ENCODE results near the gene RUSC1. TPM values are rescaled to one million over a fixed set of nuclear protein-coding genes. Genes with fewer than 3 reads are reported as not detected.

The RUSC1 gene
- 10 to 100 TPM; 23.2 to 25.4 TPM for total RNA-seq

- POLR2A ChIA-PET = interaction anchor here (1.0 to 1.9 kb wide), 4 partner anchors 9 to 70 kb away, joined by 3 to 4 read pairs (median 3); partner anchors contain the start of gene FDPS
- intact Hi-C loops (cut with micrococcal nuclease) = loop anchor here (5.0 to 10.0 kb wide), 2 partner anchors 129 to 274 kb away; no protein-coding TSS in a partner anchor
- H3K27ac Mint-ChIP-seq = peak within 1 kb of the TSS; percentile 11
- H3K4me1 Mint-ChIP-seq (ENCODE audit: low read depth) = peaks cover 29% of the 10 kb centered on the region
- H3K9me3 Mint-ChIP-seq = no peaks in the 10 kb centered on the region
- peak within 1 kb of the TSS; percentile 56 for H3K4me3 Mint-ChIP-seq
- peak; percentile 82 for DNase-seq
- CTCF ChIA-PET = interaction anchor here (0.6 to 6.3 kb wide), 4 partner anchors 21 to 114 kb away, joined by 3 to 188 read pairs (median 3); partner anchors contain the start of gene ENTREP3
- peaks cover 33% of the 10 kb centered on the region for H3K36me3 Mint-ChIP-seq
- H3K27me3 Mint-ChIP-seq = no peaks in the 10 kb centered on the region
Measured at GRCh38 chr1:155320661-155321617, at the start of gene RUSC1. RUSC1 (plus strand) TSS chr1:155320894; CDS start chr1:155321774, 880 bp downstream.

GRCh38 chr1:155272466-155273342 lies 48.0 kb upstream of the RUSC1 start:
- DNase-seq = no peak
- H3K27ac Mint-ChIP-seq = peak overlapping the region; percentile 85
- intact Hi-C loops (cut with micrococcal nuclease) = loop anchor here (1.0 to 10.0 kb wide), 4 partner anchors 10 to 582 kb away; partner anchors contain the start of genes GON4L, SCAMP3 and SYT11
- no peaks in the 10 kb centered on the region for H3K9me3 Mint-ChIP-seq
- peaks cover 43% of the 10 kb centered on the region for H3K4me1 Mint-ChIP-seq (ENCODE audit: low read depth)
- POLR2A ChIA-PET = interaction anchor here (0.6 to 2.5 kb wide), 10 partner anchors 9 to 584 kb away, joined by 3 to 14 read pairs (median 4); partner anchors contain the start of genes FDPS, GON4L and SCAMP3
- no peaks in the 10 kb centered on the region for H3K27me3 Mint-ChIP-seq
- H3K4me3 Mint-ChIP-seq = peak overlapping the region; percentile 88
- H3K36me3 Mint-ChIP-seq = peaks cover 36% of the 10 kb centered on the region
- CTCF ChIA-PET = interaction anchor here (0.6 to 4.4 kb wide), 7 partner anchors 8 to 50 kb away, joined by 3 to 39 read pairs (median 6); partner anchors contain the start of genes FDPS and SCAMP3

GRCh38 chr1:155273343-155274245 lies 47.1 kb upstream of the RUSC1 start, which contains the start of gene CLK2:
CLK2 (minus strand) TSS chr1:155273504; CDS start chr1:155270977, 2,527 bp downstream.
- peak within 1 kb of the TSS; percentile 88 for H3K4me3 Mint-ChIP-seq
- DNase-seq = peak; percentile 98
- no peaks in the 10 kb centered on the region for H3K27me3 Mint-ChIP-seq
- peak within 1 kb of the TSS; percentile 85 for H3K27ac Mint-ChIP-seq
- peaks cover 47% of the 10 kb centered on the region for H3K4me1 Mint-ChIP-seq (ENCODE audit: low read depth)
- CTCF ChIA-PET = interaction anchor here (0.6 to 4.4 kb wide), 8 partner anchors 8 to 50 kb away, joined by 3 to 39 read pairs (median 4); partner anchors contain the start of genes FDPS and SCAMP3
- no peaks in the 10 kb centered on the region for H3K9me3 Mint-ChIP-seq
- POLR2A ChIA-PET = interaction anchor here (0.5 to 2.5 kb wide), 10 partner anchors 10 to 590 kb away, joined by 3 to 14 read pairs (median 4); partner anchors contain the start of genes FDPS, GON4L and SCAMP3
- intact Hi-C loops (cut with micrococcal nuclease) = loop anchor here (1.0 to 10.0 kb wide), 4 partner anchors 11 to 581 kb away; partner anchors contain the start of genes GON4L, SCAMP3 and SYT11
- peaks cover 30% of the 10 kb centered on the region for H3K36me3 Mint-ChIP-seq

- DNase-seq = peak; percentile 96
- POLR2A ChIA-PET = interaction anchor here (1.0 to 1.6 kb wide), 2 partner anchors 31 to 43 kb away, joined by 3 to 6 read pairs; partner anchors contain the start of genes FDPS and RUSC1
- H3K4me3 Mint-ChIP-seq = peak within 1 kb of the TSS; percentile 65
- H3K27ac Mint-ChIP-seq = peak within 1 kb of the TSS; percentile 61
- H3K9me3 Mint-ChIP-seq = no peaks in the 10 kb centered on the region
- intact Hi-C loops (cut with micrococcal nuclease) = loop anchor here (1.0 to 10.0 kb wide), 6 partner anchors 15 to 578 kb away; partner anchors contain the start of genes FDPS, GON4L, SCAMP3 and SYT11
- H3K4me1 Mint-ChIP-seq (ENCODE audit: low read depth) = peaks cover 32% of the 10 kb centered on the region
- no peaks in the 10 kb centered on the region for H3K27me3 Mint-ChIP-seq
- CTCF ChIA-PET = interaction anchor here (0.7 to 3.0 kb wide), 8 partner anchors 16 to 46 kb away, joined by 3 to 19 read pairs (median 8); partner anchors contain the start of genes FDPS and RUSC1
- H3K36me3 Mint-ChIP-seq = peaks cover 5% of the 10 kb centered on the region
Measured at GRCh38 chr1:155277070-155277901, 43.4 kb upstream of the RUSC1 start, which contains the start of gene HCN3. HCN3 (plus strand) TSS chr1:155277463; CDS start chr1:155277591, 128 bp downstream.

GRCh38 chr1:155277902-155278688 lies 42.6 kb upstream of the RUSC1 start:
- POLR2A ChIA-PET = interaction anchor here (1.0 to 1.2 kb wide), 2 partner anchors 17 to 30 kb away, joined by 5 to 6 read pairs; partner anchors contain the start of gene FDPS
- Mint-ChIP-seq H3K27me3 (no peaks in the 10 kb centered on the region), H3K9me3 (no peaks in the 10 kb centered on the region), H3K4me1 (ENCODE audit: low read depth) (peaks cover 26% of the 10 kb centered on the region), H3K36me3 (peaks cover 1% of the 10 kb centered on the region), H3K27ac (no peak overlapping the region), H3K4me3 (peak overlapping the region; percentile 65)
- CTCF ChIA-PET = interaction anchor here (1.5 to 3.0 kb wide), 4 partner anchors 27 to 45 kb away, joined by 5 to 15 read pairs (median 10); partner anchors contain the start of gene FDPS
- intact Hi-C loops (cut with micrococcal nuclease) = loop anchor here (1.0 to 10.0 kb wide), 6 partner anchors 16 to 577 kb away; partner anchors contain the start of genes FDPS, GON4L, SCAMP3 and SYT11
- peak; percentile 89 for DNase-seq

- Mint-ChIP-seq H3K36me3 (no peaks in the 10 kb centered on the region), H3K4me3 (no peak overlapping the region), H3K4me1 (ENCODE audit: low read depth) (peaks cover 22% of the 10 kb centered on the region), H3K27ac (no peak overlapping the region), H3K27me3 (no peaks in the 10 kb centered on the region), H3K9me3 (no peaks in the 10 kb centered on the region)
- ChIA-PET POLR2A (interaction anchor here (1.0 to 1.2 kb wide), 2 partner anchors 17 to 29 kb away, joined by 5 to 6 read pairs; partner anchors contain the start of gene FDPS), CTCF (interaction anchor here (1.5 to 3.0 kb wide), 4 partner anchors 28 to 45 kb away, joined by 5 to 15 read pairs (median 10); partner anchors contain the start of gene FDPS)
- DNase-seq = no peak
- intact Hi-C loops (cut with micrococcal nuclease) = loop anchor here (5.0 to 10.0 kb wide), 3 partner anchors 259 to 576 kb away; partner anchors contain the start of genes GON4L and SYT11
Measured at GRCh38 chr1:155278689-155279160, 42.0 kb upstream of the RUSC1 start.

GRCh38 chr1:155279268-155279667 lies 41.4 kb upstream of the RUSC1 start:
- intact Hi-C loops (cut with micrococcal nuclease) = loop anchor here (5.0 to 10.0 kb wide), 3 partner anchors 258 to 576 kb away; partner anchors contain the start of genes GON4L and SYT11
- Mint-ChIP-seq H3K4me1 (ENCODE audit: low read depth) (peaks cover 20% of the 10 kb centered on the region), H3K27ac (no peak overlapping the region), H3K4me3 (no peak overlapping the region), H3K36me3 (no peaks in the 10 kb centered on the region), H3K27me3 (no peaks in the 10 kb centered on the region), H3K9me3 (no peaks in the 10 kb centered on the region)
- ChIA-PET CTCF (interaction anchor here (1.5 to 3.0 kb wide), 3 partner anchors 29 to 44 kb away, joined by 6 to 15 read pairs (median 14); partner anchors contain the start of gene FDPS), POLR2A (interaction anchor here (1.2 kb wide), 1 partner anchor 18 kb away, joined by 5 read pairs; no protein-coding TSS in a partner anchor)
- no peak for DNase-seq

- Mint-ChIP-seq H3K4me3 (no peak overlapping the region), H3K36me3 (no peaks in the 10 kb centered on the region), H3K9me3 (no peaks in the 10 kb centered on the region), H3K27ac (no peak overlapping the region), H3K4me1 (ENCODE audit: low read depth) (peaks cover 6% of the 10 kb centered on the region), H3K27me3 (no peaks in the 10 kb centered on the region)
- POLR2A ChIA-PET = no interaction called here
- CTCF ChIA-PET = no interaction called here
- no peak for DNase-seq
- intact Hi-C loops (cut with micrococcal nuclease) = no loop called here
Measured at GRCh38 chr1:155282488-155283091, 38.1 kb upstream of the RUSC1 start.

All from activated CD4-positive, alpha-beta memory T cell treated with anti-CD3 and anti-CD28 coated beads for 36 hours (primary cell).